Activated CD4-positive, alpha-beta T cell treated with anti-CD3 and anti-CD28 coated beads, Interleukin-10, Interleukin-2, amounts not matched to agents 100 ng/mL and 50 ng/mL, durations not matched to agents 16 hours and 8 hours (primary cell): ENCODE results near the gene PSMD13.
A peak's percentile ranks its signal among the peaks of the same experiment; 100 is the strongest.
"Not testable (repeated sequence)": the region's sequence is repeated elsewhere in the genome, so short reads cannot be mapped to it uniquely, and the experiment has no call there.

Source experiments
- DNase-seq: peaks from one replicate; pipeline ENCODE4 v3.0.0-alpha.2; 2020

Gene PSMD13

DNA sequence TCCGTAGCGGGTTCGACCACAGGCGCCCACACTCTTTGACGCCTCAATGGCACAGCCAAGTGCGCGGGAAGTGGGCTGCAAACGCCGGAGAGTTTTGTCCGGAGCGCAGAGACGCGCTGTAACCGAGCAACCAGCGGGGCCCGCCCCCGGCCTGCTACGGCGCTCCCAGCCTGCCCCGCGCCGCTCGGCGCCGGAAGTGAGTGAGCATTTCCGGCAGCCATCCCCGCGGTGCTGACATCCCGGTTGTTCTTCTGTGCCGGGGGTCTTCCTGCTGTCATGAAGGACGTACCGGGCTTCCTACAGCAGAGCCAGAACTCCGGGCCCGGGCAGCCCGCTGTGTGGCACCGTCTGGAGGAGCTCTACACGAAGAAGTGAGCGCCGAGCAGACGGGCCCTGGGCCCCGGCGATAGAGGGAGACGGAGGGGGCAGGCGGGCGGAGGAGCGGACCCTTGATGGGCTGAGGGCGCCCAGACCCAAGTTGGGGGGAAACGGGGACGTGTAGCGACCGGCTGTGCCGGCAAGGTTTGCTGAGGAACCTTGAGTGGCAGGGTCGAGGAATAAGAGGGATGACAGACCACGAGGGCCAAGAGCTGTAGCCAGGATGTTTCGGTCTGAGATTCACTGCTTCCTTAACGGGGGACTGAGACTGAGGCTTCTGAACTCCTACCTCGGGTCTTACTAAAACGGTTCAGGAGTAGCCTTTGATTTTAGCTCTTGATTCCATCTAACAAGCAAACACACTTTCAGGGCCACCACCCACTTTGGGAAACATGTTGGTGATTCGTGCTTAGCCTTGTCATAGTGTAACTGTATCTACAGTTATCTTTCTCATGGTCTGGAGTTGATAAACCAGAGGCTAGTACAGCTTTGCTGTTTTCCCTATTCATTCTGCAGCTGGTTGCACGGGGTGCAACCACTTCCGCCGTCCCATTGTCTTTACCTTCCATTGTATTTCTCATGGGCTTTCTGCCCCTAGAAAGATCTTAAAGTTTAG is at the start of gene PSMD13:
TSS of gene PSMD13 (plus strand) at position 203 of the 994 bp plus-strand sequence. CDS start at position 277, 74 bp downstream.
- DNase-seq: peak; percentile 92

GRCh38 chr11:189200-189783 is 47.5 kb upstream of the PSMD13 start:
- not testable (repeated sequence) for DNase-seq

DNA sequence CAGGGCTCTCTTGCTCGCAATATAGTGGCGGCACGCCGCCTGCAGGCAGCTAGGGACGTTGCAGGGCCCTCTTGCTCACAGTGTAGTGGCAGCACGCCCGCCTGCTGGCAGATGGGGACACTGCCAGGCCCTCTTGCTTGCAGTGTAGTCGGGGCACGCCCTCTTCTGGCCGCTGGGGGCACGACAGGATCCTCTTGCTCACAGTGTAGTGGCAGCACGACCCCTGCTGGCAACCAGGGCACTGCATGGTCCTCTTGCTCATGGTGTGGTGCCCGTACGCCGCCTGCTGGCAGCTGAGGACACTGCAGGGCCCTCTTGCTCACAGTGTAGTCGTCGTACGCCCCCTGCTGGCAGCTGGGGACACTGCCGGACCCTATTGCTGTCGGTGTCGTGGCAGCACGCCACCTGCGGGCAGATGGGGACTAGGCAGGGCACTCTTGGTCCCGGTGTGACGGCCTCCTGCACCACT is 46.9 kb upstream of the PSMD13 start:
- peak; percentile 50 for DNase-seq

DNA sequence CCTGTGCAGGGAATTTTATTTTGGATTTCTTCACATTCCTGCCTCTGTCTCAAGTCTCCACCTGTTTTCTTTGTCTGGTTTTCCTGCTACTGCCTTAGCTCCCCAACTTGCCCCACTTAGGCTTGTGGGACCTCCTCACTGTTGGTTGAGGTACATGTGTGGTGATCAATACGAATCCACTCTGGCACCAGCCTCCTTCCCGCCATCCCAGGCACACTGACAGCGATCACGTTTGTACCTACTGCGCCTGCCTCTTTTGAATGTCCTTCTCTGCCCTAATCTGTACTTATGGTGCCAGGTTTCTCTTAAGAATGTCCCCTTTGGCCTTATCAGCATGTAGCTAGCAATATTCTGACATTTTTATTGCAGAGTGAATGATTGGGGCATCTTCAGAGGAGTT is 46.2 kb upstream of the PSMD13 start:
- not testable (repeated sequence) for DNase-seq

- peak; percentile 58 for DNase-seq
These were observed 45.0 kb upstream of the PSMD13 start for GRCh38 chr11:191490-192478.

DNA sequence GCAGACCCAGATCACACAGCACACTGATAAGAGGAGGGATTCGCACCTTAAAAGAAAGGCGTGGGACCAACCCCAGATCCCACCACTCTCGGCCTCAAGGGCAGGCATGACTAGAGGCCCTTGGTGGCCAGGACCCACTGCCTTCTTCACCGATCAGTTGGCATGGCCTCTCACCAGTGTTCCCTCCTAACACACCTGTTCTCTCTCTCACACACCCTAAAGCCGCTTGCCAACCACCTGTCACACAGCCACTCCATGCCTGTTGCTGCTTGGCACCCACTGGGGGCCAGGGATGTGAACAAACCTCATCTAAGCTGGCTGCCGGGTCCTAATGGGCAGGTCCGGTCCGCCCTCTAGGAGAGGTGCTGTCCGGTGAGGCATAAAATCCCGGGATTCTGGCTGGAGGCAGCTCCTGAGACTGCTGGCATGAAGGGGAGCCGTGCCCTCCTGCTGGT is 44.1 kb upstream of the PSMD13 start, which contains the start of gene SCGB1C1:
TSS of gene SCGB1C1 (plus strand) at position 405 of the 455 bp plus-strand sequence. CDS start at position 427, 22 bp downstream.
- not testable (repeated sequence) for DNase-seq

GRCh38 chr11:193481-193880 is 43.3 kb upstream of the PSMD13 start:
- not testable (repeated sequence) for DNase-seq

DNA sequence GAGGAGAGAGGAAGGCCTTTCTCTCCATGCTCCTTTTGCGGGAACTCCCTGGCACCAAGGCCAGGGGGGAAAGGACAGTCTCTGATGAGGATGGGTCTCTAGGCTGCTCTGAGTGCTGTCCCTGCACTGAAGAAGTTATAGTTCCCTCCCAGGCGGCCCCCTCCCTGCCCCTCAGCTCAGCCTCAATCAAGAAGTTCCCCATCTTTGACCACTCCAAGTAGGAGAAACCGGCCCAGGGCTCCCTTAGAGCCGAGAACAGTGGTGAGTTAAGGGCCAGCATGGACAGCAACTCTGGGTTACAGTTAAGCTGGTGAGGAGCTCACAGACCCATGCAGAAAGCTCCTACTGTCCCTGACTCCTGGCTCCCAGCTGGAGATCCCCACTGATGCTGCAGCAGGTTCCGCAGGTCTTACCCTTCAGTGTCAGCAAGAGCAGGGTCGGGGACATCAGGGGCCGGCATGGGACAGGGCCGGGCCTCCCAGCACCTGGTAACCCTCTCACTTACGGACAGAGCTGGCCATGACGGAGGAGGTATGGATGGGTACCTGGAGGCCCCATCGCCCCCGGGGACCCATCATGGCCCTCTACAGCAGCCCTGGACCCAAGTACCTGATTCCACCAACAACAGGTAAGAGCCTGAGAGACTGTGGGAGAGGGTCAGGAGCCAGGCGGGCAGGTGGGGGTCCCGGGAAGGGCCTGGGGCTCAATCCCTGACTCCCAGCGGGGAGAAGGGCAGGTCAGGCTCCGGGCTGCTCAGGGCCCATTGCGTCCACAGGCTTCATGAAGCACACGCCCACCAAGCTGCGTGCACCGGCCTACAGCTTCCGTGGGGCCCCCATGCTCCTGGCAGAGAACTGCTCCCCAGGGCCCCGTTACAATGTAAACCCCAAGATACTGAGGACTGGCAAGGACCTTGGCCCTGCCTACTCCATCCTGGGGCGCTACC is 39.7 kb upstream of the PSMD13 start:
- no peak for DNase-seq

- no peak for DNase-seq
These were observed 39.0 kb upstream of the PSMD13 start for GRCh38 chr11:197741-198235.

GRCh38 chr11:198236-198806 is 38.5 kb upstream of the PSMD13 start:
- DNase-seq: no peak

GRCh38 chr11:199004-199581 is 37.7 kb upstream of the PSMD13 start:
- no peak for DNase-seq

DNA sequence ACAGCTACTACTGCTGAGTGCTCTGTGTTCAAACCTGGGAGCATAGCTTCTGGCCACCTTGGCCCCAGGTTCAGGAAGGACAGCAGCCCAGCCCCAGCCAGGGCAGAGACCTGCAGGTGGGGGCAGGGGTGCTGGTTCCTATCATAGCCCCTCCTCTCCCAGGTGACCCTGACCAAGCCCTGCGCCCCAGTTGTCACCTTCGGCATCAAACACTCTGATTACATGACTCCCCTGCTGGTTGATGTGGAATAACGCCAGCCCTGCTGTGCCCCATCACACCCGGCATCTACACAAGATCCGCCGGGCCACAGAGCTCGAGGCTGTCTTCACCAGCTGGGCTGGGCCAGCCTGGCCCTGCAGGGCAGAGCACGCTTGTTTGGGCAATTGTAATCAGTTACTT is 37.0 kb upstream of the PSMD13 start:
- no peak for DNase-seq

DNA sequence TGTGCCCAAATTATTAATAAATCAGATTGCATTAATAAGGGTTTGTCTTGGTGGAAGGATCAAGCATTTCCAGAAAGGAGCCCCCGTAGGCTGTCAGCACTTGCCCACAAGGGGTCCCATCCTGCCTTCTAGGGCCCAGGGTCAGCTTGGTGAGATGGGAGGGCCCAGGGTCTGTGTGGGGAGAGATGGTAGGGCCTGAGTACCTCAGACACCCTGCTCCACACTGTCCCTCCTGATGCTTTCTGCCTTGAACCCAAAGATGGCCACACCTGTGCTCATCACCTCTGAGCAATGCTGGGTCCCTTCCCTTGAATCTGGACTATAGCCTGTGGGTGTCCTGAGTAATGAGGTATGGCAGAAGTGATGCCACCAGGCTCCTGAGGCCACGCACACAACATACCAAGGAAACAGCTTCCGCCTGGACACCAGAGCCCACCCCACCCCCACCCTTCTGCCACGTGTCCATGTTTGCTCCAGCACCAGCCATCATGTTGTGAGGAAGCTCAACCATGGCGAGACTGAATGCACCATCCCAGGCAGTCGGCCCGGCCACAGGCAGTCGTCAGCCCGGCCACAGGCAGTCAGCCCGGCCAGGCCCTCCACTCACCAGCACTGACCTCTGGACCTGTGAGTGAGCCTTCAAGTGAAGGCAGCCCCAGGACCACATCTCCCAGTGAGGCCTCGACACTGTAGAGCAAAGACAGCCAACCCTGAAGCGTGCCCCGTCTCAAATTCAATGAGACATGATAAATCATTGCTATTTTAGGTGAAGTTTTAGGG is 36.4 kb upstream of the PSMD13 start:
- no peak for DNase-seq

- no peak for DNase-seq
These were observed 34.8 kb upstream of the PSMD13 start for GRCh38 chr11:201966-202365.

GRCh38 chr11:202490-202889 is 34.3 kb upstream of the PSMD13 start:
- no peak for DNase-seq

- no peak for DNase-seq
These were observed 33.5 kb upstream of the PSMD13 start for GRCh38 chr11:203056-203944.

DNA sequence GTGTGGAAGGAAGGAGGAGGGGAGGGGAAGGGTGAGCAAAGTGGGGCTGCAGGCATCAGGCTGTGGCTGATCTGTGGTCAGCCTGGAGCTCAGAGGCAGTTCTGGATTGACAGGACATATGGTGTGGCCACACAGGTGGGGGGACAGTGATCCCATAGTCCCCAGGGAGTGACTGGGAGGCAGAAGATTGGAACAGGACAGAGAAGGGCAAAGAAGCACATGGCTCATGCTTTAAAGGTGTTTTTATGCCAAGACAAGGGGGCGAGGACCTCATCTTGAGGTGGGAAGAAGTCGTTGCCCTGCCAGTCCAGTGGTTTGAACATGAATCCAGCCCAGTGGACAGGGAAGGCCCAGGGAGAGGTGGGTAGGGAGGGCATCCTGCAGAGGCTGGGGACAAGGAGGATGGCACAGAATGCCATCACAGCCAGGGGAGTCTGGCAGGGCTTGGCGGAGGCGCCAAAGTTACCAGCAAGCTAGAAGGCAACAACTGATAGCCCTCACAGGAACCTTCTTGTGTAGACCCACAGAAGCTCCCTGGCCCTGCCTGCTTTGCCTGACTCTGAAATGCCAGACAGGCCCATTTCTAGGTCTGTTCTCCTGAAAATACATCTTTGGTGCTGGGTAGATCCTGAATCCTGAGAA is 32.7 kb upstream of the PSMD13 start:
- no peak for DNase-seq

- DNase-seq: no peak
These were observed 32.1 kb upstream of the PSMD13 start for GRCh38 chr11:204587-205109.
